CD14-positive monocyte (primary cell): Measurements from ENCODE around the gene OR51S1. TPM values are rescaled to one million over a fixed set of nuclear protein-coding genes. Genes with fewer than 3 reads are reported as not detected.
"Not testable (repeated sequence)": the region's sequence is repeated elsewhere in the genome, so short reads cannot be mapped to it uniquely, and the experiment has no call there.

Experiments used
- DNase-seq, 3 donors: peaks; one replicate each; pipeline ENCODE4 v3.0.0-alpha.2; 2011 to 2022
- H2AFZ ChIP-seq: 2 replicates; pipeline ENCODE4 v1.6.0; 2012; ENCODE audit warnings: mild to moderate bottlenecking, low read depth, low read length, inconsistent platforms; ENCODE audit not compliant: insufficient read depth, poor library complexity, severe bottlenecking
- H3K27ac ChIP-seq, 2 donors: 1 replicate in 1 of 2; 2 replicates in 1 of 2; pipeline ENCODE4 v1.5.1; 2012 to 2013; ENCODE audit warnings: low read length in 2 of 2, control low read depth in 1 of 2, inconsistent platforms in 1 of 2, low read depth in 1 of 2, mild to moderate bottlenecking in 1 of 2
- H3K27me3 ChIP-seq, 2 donors: one replicate each; pipeline versions ENCODE4 v1.6.0 to v1.6.1; 2011 to 2013; ENCODE audit warnings: low read length in 2 of 2; ENCODE audit not compliant: control insufficient read depth in 2 of 2, insufficient read depth in 2 of 2
- H3K36me3 ChIP-seq, 2 donors: replicated peaks in 1 of 2; 1 replicate in 1 of 2; 2 replicates in 1 of 2; pipeline versions ENCODE4 v1.5.1 to v1.6.1; 2012 to 2013; ENCODE audit warnings: low read length in 2 of 2, control low read depth in 1 of 2, inconsistent platforms in 1 of 2, mild to moderate bottlenecking in 1 of 2; ENCODE audit not compliant: insufficient read depth in 2 of 2, control insufficient read depth in 1 of 2
- H3K4me1 ChIP-seq, 2 donors: 1 replicate in 1 of 2; 2 replicates in 1 of 2; pipeline versions ENCODE4 v1.5.1 to v1.6.1; 2012 to 2013; ENCODE audit warnings: low read length in 2 of 2, control low read depth in 1 of 2, inconsistent platforms in 1 of 2, mild to moderate bottlenecking in 1 of 2, moderate library complexity in 1 of 2; ENCODE audit not compliant: insufficient read depth in 2 of 2, control insufficient read depth in 1 of 2
- H3K4me2 ChIP-seq: replicated peaks from 2 replicates; pipeline ENCODE3; 2012; ENCODE audit warnings: low read length, moderate library complexity, mild to moderate bottlenecking; ENCODE audit not compliant: poor library complexity, severe bottlenecking; ENCODE audit errors: extremely low read depth
- H3K4me3 ChIP-seq, 3 experiments: fragments of 200-600 bp in 1 of 3; sonication (generic) in 1 of 3; replicated peaks in 1 of 3; 1 replicate in 2 of 3; 2 replicates in 1 of 3; pipeline ENCODE4 v1.5.1; 2011 to 2013; ENCODE audit warnings: low read length in 3 of 3, mild to moderate bottlenecking in 3 of 3, control low read depth in 2 of 3, low read depth in 2 of 3, inconsistent platforms in 1 of 3, moderate library complexity in 1 of 3
- H3K79me2 ChIP-seq: 2 replicates; pipeline ENCODE4 v1.6.0; 2012; ENCODE audit warnings: mild to moderate bottlenecking, control low read depth, inconsistent platforms, low read length, moderate library complexity; ENCODE audit not compliant: insufficient read depth
- H3K9ac ChIP-seq: 2 replicates; pipeline ENCODE4 v1.6.0; 2017; ENCODE audit warnings: low read length, mild to moderate bottlenecking; ENCODE audit not compliant: insufficient read depth, poor library complexity, severe bottlenecking
- H3K9me3 ChIP-seq, 2 donors: replicated peaks in 1 of 2; 1 replicate in 1 of 2; 2 replicates in 1 of 2; pipeline versions ENCODE4 v1.5.1 to v1.6.1; 2012 to 2013; ENCODE audit warnings: low read length in 2 of 2, control low read depth in 1 of 2; ENCODE audit not compliant: control insufficient read depth in 1 of 2, insufficient read depth in 1 of 2
- H4K20me1 ChIP-seq: 2 replicates; pipeline ENCODE4 v1.6.0; 2012; ENCODE audit warnings: mild to moderate bottlenecking, low read length, control low read depth, moderate library complexity; ENCODE audit not compliant: insufficient read depth
- H3K27ac Mint-ChIP-seq, 7 donors: one replicate each; pipeline ENCODE4 v1.8.0; 2020; ENCODE audit warnings: mild to moderate bottlenecking in 7 of 7, mixed read lengths in 7 of 7, moderate library complexity in 6 of 7, inconsistent platforms in 2 of 7
- H3K27me3 Mint-ChIP-seq, 3 donors: one replicate each; pipeline ENCODE4 v1.8.0; 2021 to 2022; ENCODE audit warnings: low read depth in 3 of 3, mild to moderate bottlenecking in 3 of 3, mixed read lengths in 3 of 3, moderate library complexity in 3 of 3, inconsistent platforms in 1 of 3
- H3K36me3 Mint-ChIP-seq, 2 donors: one replicate each; pipeline ENCODE4 v1.8.0; 2020; ENCODE audit warnings: mixed read lengths in 2 of 2, inconsistent platforms in 1 of 2, mild to moderate bottlenecking in 1 of 2
- H3K4me1 Mint-ChIP-seq: one replicate; pipeline ENCODE4 v1.8.0; 2020; ENCODE audit warnings: mild to moderate bottlenecking, mixed read lengths
- H3K4me3 Mint-ChIP-seq, 2 donors: one replicate each; pipeline ENCODE4 v1.8.0; 2020; ENCODE audit warnings: mild to moderate bottlenecking in 2 of 2, mixed read lengths in 2 of 2, moderate library complexity in 1 of 2
- H3K9me3 Mint-ChIP-seq, 7 donors: one replicate each; pipeline ENCODE4 v1.8.0; 2020 to 2022; ENCODE audit warnings: mixed read lengths in 7 of 7, mild to moderate bottlenecking in 6 of 7, moderate library complexity in 6 of 7, inconsistent platforms in 2 of 7
- WGBS: methylation state at CpG from one replicate; pipeline ENCODE4 v1.1.5; 2013; ENCODE audit warnings: missing lambda C conversion rate; ENCODE audit not compliant: insufficient coverage; 5-methylcytosine and 5-hydroxymethylcytosine counted together
- intact Hi-C, 2 donors: fragments of 100-400 bp; cut with micrococcal nuclease; formaldehyde crosslinking; loops; one replicate each; pipeline versions ENCODE4 v1.15.0 to v1.15.1; 2023
- polyA plus RNA-seq, 3 donors: library from polyadenylated mRNA; depleted of rRNA in 1 of 3; unstranded in 2 of 3; stranded (reverse) in 1 of 3; fragments of 300-500 nt in 2 of 3; fragments of >200 nt in 1 of 3; fragmentation: Illumina TruSeq in 2 of 3; gene quantifications; 1 replicate in 2 of 3; 2 replicates in 1 of 3; pipeline ENCODE4 v1.2.3, GENCODE V29; 2012 to 2021
- TF ChIP-seq, protein P1 (sequence below): fragments of 200-600 bp; IDR thresholded peaks from one replicate; pipeline ENCODE4 v1.8.0; 2022; ENCODE audit warnings: antibody characterized with exemption, mild to moderate bottlenecking

Gene OR51S1
- polyA plus RNA-seq, 3 donors: not detected

DNA sequence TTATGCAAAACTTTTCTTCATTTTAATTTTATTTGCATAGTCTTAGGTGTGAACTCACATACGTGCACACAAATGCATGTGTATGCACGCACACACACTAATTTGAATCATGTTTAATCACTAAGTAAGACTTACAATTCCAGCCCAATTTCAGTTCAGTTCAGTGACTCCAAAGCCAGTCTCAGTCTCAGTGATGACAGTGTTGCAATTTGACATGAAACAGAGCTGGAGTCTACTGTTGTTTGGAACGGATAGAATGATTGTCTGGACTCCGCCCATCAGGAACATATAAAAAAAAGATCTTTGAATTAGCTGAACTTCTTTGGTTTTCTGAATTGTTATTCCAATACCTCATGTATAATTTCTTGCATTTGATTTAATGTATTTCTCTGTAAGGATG is 14.9 kb upstream of the OR51S1 start:
- Histone ChIP-seq H3K9ac (no peak overlapping the region), H3K4me1 (no peaks in the 10 kb centered on the region), H3K79me2 (no peaks in the 10 kb centered on the region), H4K20me1 (no peaks in the 10 kb centered on the region), H3K27me3 (no peaks in the 10 kb centered on the region), H3K36me3 (no peaks in the 10 kb centered on the region), H2AFZ (no peak overlapping the region), H3K4me2 (no peak overlapping the region), H3K4me3 (no peak overlapping the region), H3K27ac (no peak overlapping the region), H3K9me3 (no peaks in the 10 kb centered on the region)
- Mint-ChIP-seq H3K9me3 (peaks cover 0 to 8% (median 4%) of the 10 kb centered on the region in 7 donors), H3K27ac (no peak overlapping the region), H3K4me1 (no peaks in the 10 kb centered on the region), H3K4me3 (no peak overlapping the region), H3K36me3 (no peaks in the 10 kb centered on the region), H3K27me3 (no peaks in the 10 kb centered on the region)
- TF ChIP-seq, protein P1, sequence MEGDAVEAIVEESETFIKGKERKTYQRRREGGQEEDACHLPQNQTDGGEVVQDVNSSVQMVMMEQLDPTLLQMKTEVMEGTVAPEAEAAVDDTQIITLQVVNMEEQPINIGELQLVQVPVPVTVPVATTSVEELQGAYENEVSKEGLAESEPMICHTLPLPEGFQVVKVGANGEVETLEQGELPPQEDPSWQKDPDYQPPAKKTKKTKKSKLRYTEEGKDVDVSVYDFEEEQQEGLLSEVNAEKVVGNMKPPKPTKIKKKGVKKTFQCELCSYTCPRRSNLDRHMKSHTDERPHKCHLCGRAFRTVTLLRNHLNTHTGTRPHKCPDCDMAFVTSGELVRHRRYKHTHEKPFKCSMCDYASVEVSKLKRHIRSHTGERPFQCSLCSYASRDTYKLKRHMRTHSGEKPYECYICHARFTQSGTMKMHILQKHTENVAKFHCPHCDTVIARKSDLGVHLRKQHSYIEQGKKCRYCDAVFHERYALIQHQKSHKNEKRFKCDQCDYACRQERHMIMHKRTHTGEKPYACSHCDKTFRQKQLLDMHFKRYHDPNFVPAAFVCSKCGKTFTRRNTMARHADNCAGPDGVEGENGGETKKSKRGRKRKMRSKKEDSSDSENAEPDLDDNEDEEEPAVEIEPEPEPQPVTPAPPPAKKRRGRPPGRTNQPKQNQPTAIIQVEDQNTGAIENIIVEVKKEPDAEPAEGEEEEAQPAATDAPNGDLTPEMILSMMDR: no peak
- WGBS: 100% methylated on average over 1 of the region's 4 CpGs
- intact Hi-C loops: no loop called here
- DNase-seq: no peak

DNA sequence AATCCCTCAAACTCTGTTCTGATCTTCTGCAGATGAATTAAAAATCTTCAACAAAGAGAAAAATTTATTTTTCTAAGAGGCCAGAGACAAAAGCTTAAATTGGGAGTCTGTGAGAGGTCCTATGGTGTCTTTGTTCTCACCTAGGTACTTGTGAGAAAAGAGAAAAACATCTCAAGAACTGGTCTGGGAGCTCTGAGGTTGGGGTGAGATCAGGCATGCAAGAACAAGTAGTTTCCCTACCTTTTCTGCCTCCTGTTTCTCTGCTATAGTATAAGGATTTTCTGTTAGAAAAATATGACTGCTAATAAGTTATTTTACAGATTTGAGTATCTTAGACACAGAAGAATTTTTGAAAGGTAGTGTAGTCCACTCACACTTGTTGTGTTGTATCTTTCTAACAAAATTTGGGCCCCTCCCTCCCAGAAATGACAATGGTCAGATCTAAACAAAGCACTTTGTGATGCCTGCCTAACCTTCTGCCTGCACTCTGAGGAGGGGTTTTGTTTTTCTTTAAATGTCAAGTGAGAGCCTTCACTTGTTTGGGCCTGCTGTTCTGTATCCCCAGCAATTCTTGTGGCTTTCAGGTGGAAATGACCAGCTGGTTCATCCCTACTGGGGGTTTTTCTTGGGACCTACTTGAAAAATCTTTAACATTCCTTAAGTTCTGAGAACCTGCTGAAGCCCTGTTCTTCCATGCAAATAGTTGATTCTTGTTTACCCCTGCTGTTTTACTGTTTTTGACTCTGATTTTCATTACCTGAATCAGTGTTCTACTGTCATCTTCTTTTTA is 13.6 kb upstream of the OR51S1 start:
- H3K4me1 Mint-ChIP-seq: no peaks in the 10 kb centered on the region
- TF ChIP-seq, protein P1: no peak
- peaks cover 0 to 6% (median 2%) of the 10 kb centered on the region in 7 donors for H3K9me3 Mint-ChIP-seq
- H3K4me3 ChIP-seq: no peak overlapping the region
- no peaks in the 10 kb centered on the region for H3K9me3 ChIP-seq
- H3K4me2 ChIP-seq: no peak overlapping the region
- H3K4me3 Mint-ChIP-seq: no peak overlapping the region
- H3K4me1 ChIP-seq: no peaks in the 10 kb centered on the region
- no peaks in the 10 kb centered on the region for H3K79me2 ChIP-seq
- no peaks in the 10 kb centered on the region for H3K27me3 Mint-ChIP-seq
- no peak overlapping the region for H3K27ac Mint-ChIP-seq
- no peaks in the 10 kb centered on the region for H3K27me3 ChIP-seq
- no peaks in the 10 kb centered on the region for H4K20me1 ChIP-seq
- no peak overlapping the region for H3K9ac ChIP-seq
- intact Hi-C loops: no loop called here
- H2AFZ ChIP-seq: no peak overlapping the region
- no peak for DNase-seq
- no peaks in the 10 kb centered on the region for H3K36me3 Mint-ChIP-seq
- no peak overlapping the region for H3K27ac ChIP-seq
- no peaks in the 10 kb centered on the region for H3K36me3 ChIP-seq

DNA sequence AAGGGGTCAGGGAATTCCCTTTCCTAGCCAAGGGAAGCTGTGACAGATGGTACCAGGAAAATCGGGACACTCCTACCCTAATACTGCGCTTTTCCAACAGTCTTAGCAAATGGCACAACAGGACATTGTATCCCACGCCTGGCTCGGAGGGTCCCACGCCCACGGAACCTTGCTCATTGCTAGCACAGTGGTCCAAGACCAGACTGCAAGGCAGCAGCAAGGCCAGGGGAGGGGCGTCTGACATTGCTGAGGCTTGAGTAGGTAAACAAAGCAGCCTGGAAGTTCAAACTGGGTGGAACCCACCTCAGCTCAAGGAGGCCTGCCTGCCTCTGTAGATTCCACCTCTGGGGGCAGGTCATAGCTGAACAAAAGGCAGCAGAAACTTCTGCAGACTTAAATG is 5.3 kb upstream of the OR51S1 start:
- H2AFZ ChIP-seq, H3K36me3 Mint-ChIP-seq, intact Hi-C loops, H3K9me3 Mint-ChIP-seq, H3K4me1 Mint-ChIP-seq, H3K4me3 ChIP-seq, H3K9ac ChIP-seq, H3K27me3 Mint-ChIP-seq, H3K27ac Mint-ChIP-seq, DNase-seq, H3K79me2 ChIP-seq, H3K36me3 ChIP-seq, H3K4me2 ChIP-seq, H3K27me3 ChIP-seq, H3K4me3 Mint-ChIP-seq, H4K20me1 ChIP-seq, H3K9me3 ChIP-seq, H3K27ac ChIP-seq, H3K4me1 ChIP-seq: not testable (repeated sequence)
- WGBS: 96% methylated on average over 6 of the region's 7 CpGs
